SK-N-SH treated with all-trans-retinoic acid at 6 μM for 48 hours (cell line): ENCODE results near the gene ST3GAL5.

ENCODE experiments used
- ATAC-seq: fragments of 200-7000 bp; cut with Tn5 transposase; 3 replicates; pipeline ENCODE4 v1.9.1; 2020; ENCODE audit warnings: mild to moderate bottlenecking, moderate library complexity
- CREB5 ChIP-seq: fragments of 250-450 bp; sonication (Bioruptor Pico); IDR thresholded peaks from 2 replicates; pipeline ENCODE4 v1.5.1; 2020; ENCODE audit warnings: low read depth, mild to moderate bottlenecking, moderate library complexity
- ESRRG ChIP-seq: fragments of 250-450 bp; sonication (Bioruptor Pico); IDR thresholded peaks from 2 replicates; pipeline ENCODE4 v1.6.1; 2021; ENCODE audit warnings: mild to moderate bottlenecking
- GLIS3 ChIP-seq: fragments of 250-450 bp; sonication (Bioruptor Pico); IDR thresholded peaks from 2 replicates; pipeline ENCODE4 v1.5.0; 2020; ENCODE audit warnings: mild to moderate bottlenecking, moderate library complexity
- ISL1 ChIP-seq: fragments of 250-450 bp; sonication (Bioruptor Pico); IDR thresholded peaks from 2 replicates; pipeline ENCODE4 v2.1.2; 2022; ENCODE audit warnings: mild to moderate bottlenecking, moderate library complexity
- OSR1 ChIP-seq: fragments of 250-450 bp; sonication (Bioruptor Pico); IDR thresholded peaks from 2 replicates; pipeline ENCODE4 v1.8.0; 2022; ENCODE audit warnings: moderate library complexity, mild to moderate bottlenecking, inconsistent platforms
- PATZ1 ChIP-seq: fragments of 250-450 bp; sonication (Bioruptor Pico); IDR thresholded peaks from 2 replicates; pipeline ENCODE4 v1.8.0; 2020; ENCODE audit warnings: mild to moderate bottlenecking, moderate library complexity, borderline replicate concordance
- POU6F1 ChIP-seq: fragments of 250-450 bp; sonication (Bioruptor Pico); IDR thresholded peaks from 2 replicates; pipeline ENCODE4 v1.8.0; 2021; ENCODE audit warnings: low read depth, mild to moderate bottlenecking, moderate library complexity, borderline replicate concordance
- PPARA ChIP-seq: fragments of 250-450 bp; sonication (Bioruptor Pico); IDR thresholded peaks from 2 replicates; pipeline ENCODE4 v1.5.0; 2020; ENCODE audit warnings: mild to moderate bottlenecking, borderline replicate concordance
- RARB ChIP-seq: fragments of 250-450 bp; sonication (Bioruptor Pico); IDR thresholded peaks from 2 replicates; pipeline ENCODE4 v1.8.0; 2021; ENCODE audit warnings: mild to moderate bottlenecking, moderate library complexity
- SNAI2 ChIP-seq: fragments of 250-450 bp; sonication (Bioruptor Pico); IDR thresholded peaks from 2 replicates; pipeline ENCODE4 v1.5.0; 2020; ENCODE audit warnings: mild to moderate bottlenecking, moderate library complexity
- TCF4 ChIP-seq: fragments of 250-450 bp; sonication (Bioruptor Pico); IDR thresholded peaks from 2 replicates; pipeline ENCODE4 v1.8.0; 2021; ENCODE audit warnings: mild to moderate bottlenecking, moderate library complexity, borderline replicate concordance
- ZC3H10 ChIP-seq: fragments of 250-450 bp; sonication (Bioruptor Pico); IDR thresholded peaks from 2 replicates; pipeline ENCODE4 v1.5.1; 2021; ENCODE audit warnings: mild to moderate bottlenecking, moderate library complexity
- ZFP3 ChIP-seq: fragments of 250-450 bp; sonication (Bioruptor Pico); IDR thresholded peaks from 2 replicates; pipeline ENCODE4 v1.5.0; 2020; ENCODE audit warnings: mild to moderate bottlenecking, moderate library complexity
- ZFP30 ChIP-seq: fragments of 450-650 bp; formaldehyde crosslinking; IDR thresholded peaks from 2 replicates; pipeline ENCODE4 v1.5.0; 2022; ENCODE audit warnings: mild to moderate bottlenecking, moderate library complexity
- ZNF70 ChIP-seq: fragments of 450-650 bp; formaldehyde crosslinking; IDR thresholded peaks from 2 replicates; pipeline ENCODE4 v1.5.0; 2020; ENCODE audit warnings: mild to moderate bottlenecking, moderate library complexity

Gene ST3GAL5

GRCh38 chr2:85920810-85921545, 32.2 kb upstream of the ST3GAL5 start (continued):
- no peak for TF ChIP-seq PATZ1 (CRISPR knock-in tag)
- no peak for TF ChIP-seq ZFP30 (CRISPR knock-in tag)
- no peak for TF ChIP-seq OSR1
- no peak for TF ChIP-seq RARB
- TF ChIP-seq CREB5: no peak

- TF ChIP-seq PATZ1 (CRISPR knock-in tag) (no peak), RARB (no peak), ZFP30 (CRISPR knock-in tag) (no peak), ZNF70 (CRISPR knock-in tag) (no peak)
- ATAC-seq: peak; percentile 79
Observed at GRCh38 chr2:85917887-85918795, 29.4 kb upstream of the ST3GAL5 start.

- no peak for TF ChIP-seq POU6F1
- no peak for TF ChIP-seq GLIS3 (CRISPR knock-in tag)
- no peak for TF ChIP-seq ESRRG (CRISPR knock-in tag)
- no peak for TF ChIP-seq TCF4 (CRISPR knock-in tag)
- no peak for TF ChIP-seq PPARA (CRISPR knock-in tag)
- no peak for TF ChIP-seq CREB5
- TF ChIP-seq PATZ1 (CRISPR knock-in tag): no peak
- no peak for TF ChIP-seq RARB
- no peak for TF ChIP-seq ZC3H10 (CRISPR knock-in tag)
- no peak for TF ChIP-seq ZFP3 (CRISPR knock-in tag)
- TF ChIP-seq ISL1 (CRISPR knock-in tag): no peak
- no peak for TF ChIP-seq SNAI2 (CRISPR knock-in tag)
- no peak for ATAC-seq
Observed at GRCh38 chr2:85915606-85916303, 27.0 kb upstream of the ST3GAL5 start.
